Amniotic epithelial cell (primary cell): ENCODE results near the gene PDHA1.
A peak's percentile ranks its signal among the peaks of the same experiment; 100 is the strongest.

Experiments used
- DNase-seq: peaks from one replicate; pipeline ENCODE4 v3.0.0-alpha.2; 2010; ENCODE audit warnings: low read depth

PDHA1 gene

DNA sequence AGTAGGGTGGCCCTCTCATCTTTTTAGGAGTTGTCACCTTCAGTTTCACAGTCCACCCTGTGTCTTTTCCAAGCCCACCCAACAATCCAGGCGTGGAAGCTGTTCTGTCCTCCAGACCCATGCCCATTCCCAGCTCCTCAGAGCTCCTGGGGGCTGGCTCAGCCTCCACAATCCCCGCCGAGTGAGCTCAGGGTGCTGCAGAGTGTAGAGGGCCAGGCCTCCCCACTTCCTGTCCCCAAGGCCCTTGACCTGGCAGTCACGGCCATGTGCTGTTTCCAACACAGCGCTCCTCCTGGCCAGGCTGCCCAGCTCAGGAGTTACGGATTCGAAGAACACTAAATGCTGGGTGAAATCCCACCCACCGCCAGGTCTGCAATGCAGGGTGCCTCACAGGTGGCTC, 31.8 kb downstream of the PDHA1 start:
- no peak for DNase-seq

DNA sequence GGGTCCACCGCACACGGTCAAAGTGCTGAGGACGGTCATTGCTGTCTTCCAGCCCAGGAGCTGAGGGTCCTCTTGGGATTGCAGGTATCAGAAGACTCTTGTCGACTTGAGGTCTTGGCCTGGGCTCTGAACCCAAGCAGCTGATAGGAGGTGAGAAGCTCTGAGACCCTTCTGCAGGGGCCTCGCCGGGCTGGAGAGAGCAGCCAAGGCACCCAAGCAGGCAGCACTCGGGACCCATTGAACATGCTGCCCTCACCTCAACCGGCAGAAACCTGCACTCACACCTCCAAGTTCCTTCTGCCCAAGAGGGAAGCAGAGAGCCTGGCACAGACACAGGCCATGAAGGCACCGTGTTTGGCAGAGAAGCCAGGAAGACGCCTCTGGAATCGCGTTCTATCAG, 34.1 kb downstream of the PDHA1 start:
- no peak for DNase-seq

DNA sequence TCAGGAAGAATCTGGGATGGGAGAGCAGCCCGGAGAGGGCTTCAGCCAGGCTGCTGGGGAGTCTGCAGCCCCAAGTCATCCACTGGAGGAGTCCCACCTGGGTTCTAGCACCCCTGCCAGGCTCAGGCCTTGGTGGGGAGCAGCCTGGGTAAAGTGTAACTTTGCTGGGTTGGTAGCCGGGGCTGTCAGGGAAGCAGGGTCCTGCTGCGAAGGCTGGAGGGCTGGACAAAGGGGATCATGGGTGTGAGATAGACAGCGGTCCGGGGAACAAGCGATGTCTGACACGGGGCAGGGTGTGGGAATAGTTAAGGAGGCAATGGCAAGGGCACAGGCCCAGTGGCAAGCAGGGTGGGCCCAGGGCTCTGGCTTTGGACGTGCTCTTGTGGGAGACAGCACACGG, 37.6 kb downstream of the PDHA1 start:
- DNase-seq = no peak

DNA sequence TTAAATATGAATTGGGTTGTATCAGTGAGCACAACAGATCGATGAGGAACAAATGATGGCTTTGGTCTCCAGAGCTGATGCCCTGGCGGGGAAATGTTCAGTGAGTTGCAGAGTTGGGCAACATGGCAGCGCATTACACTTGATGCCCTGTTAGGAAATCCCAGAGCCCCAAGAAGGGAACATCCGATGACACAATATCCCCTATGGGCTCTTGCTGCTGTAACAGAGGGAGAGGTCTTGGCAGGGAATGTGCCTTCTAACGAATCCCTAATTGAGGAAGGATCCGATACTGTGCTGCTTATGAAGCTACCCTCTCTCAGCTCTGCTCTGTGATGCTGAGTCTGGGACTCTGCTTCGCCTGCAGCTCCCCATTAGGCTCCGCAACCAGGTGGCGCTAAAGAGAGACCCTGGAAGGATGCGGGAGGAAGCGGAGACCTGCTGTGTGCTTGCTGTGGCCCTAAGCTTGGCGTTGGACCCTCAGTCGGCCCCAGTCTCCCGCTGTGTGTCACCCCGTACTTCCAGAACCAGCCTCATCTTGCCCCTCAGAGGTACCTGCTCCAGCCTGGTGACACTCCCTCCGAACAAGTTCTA, 38.9 kb downstream of the PDHA1 start:
- DNase-seq = peak; percentile 16

DNA sequence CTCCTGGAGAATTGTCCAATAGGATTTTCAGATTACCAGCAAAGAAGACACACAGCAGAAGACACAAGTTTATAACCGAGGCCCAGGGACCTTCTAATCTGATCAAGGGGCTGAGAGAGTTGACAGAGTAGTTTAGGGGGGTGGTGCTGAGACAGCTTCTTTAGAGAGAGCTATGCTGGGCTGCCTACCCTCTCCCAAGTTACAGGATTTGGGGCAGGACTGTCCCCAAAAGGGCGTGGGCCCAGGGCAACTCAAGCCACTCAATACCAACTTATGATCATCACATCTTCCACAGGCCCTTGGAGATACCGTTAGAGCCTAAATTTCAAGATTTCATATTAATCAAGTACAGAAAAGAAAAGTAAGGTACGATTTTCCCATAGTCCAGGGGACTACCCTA, 43.0 kb downstream of the PDHA1 start:
- DNase-seq = no peak

GRCh38 chrX:19388064-19388679, 44.4 kb downstream of the PDHA1 start:
- DNase-seq = no peak

DNA sequence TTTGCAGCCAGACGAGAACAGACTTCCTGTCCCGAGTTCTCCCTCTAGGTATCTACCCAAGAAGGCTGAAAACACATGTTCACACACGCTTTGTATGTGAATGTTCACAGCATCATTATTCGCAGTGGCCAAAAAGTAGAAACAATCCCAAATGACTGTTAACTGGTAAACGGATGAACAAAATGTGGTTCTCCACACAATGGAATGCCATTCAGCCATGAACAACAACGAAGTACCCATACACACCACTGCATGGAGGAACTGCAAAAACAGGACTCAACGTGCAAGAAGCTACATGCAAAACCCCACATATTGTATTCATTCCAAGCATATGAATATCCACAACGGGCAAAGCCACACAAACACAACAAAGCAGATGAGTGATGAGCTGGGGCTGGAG, 45.0 kb downstream of the PDHA1 start:
- no peak for DNase-seq

DNA sequence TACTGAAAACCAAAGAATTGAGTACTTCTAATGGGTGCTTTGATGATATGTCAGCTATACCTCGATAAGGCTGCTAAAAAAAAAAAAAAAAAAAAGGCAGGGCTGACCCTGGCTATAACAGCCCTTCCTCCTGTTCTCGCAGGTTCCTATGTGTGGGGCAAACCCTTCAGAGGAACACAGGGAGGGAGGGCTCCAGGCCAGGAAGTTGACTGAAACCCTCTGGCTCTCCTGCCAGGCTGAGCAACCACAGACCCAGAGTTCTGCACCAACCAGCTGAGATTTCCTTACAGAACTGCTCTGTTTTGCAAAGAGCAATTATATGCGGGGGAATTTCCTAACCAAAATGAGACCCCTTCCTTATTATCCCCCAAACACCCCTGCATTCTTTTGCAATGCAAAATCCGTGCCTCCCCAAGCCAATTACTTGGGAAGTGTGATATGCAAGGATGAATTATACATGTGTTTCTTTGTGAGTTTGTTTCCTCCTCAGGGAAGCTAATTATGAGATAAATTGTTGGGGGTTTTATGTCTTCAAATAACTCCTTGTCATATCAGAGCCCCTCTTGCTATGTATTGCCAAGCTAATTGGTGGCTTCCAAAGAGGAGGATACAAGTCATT, 45.6 kb downstream of the PDHA1 start:
- no peak for DNase-seq

GRCh38 chrX:19392078-19392477, 48.4 kb downstream of the PDHA1 start:
- no peak for DNase-seq

- no peak for DNase-seq
These were observed 49.0 kb downstream of the PDHA1 start for GRCh38 chrX:19392703-19393102.

GRCh38 chrX:19403696-19404095, 60.0 kb downstream of the PDHA1 start:
- no peak for DNase-seq

GRCh38 chrX:19410259-19410658, 66.5 kb downstream of the PDHA1 start:
- no peak for DNase-seq
